BLaER1 (cell line): ENCODE measurements around the gene ULK4.

Experiments
- H3K27ac ChIP-seq: shearing (Covaris generic); formaldehyde crosslinking; 2 replicates; pipeline ENCODE4 v1.8.1; 2022
- H3K27me3 ChIP-seq: shearing (Covaris generic); formaldehyde crosslinking; 2 replicates; pipeline ENCODE4 v1.8.1; 2022
- H3K36me3 ChIP-seq: shearing (Covaris generic); formaldehyde crosslinking; 2 replicates; pipeline ENCODE4 v1.8.1; 2022
- H3K4me1 ChIP-seq: shearing (Covaris generic); formaldehyde crosslinking; 2 replicates; pipeline ENCODE4 v1.8.1; 2022
- H3K4me2 ChIP-seq: shearing (Covaris generic); formaldehyde crosslinking; 2 replicates; pipeline ENCODE4 v1.8.1; 2022
- H3K4me3 ChIP-seq: shearing (Covaris generic); formaldehyde crosslinking; 2 replicates; pipeline ENCODE4 v1.8.1; 2022
- H3K9ac ChIP-seq: shearing (Covaris generic); formaldehyde crosslinking; 2 replicates; pipeline ENCODE4 v1.8.1; 2022
- H3K9me3 ChIP-seq: shearing (Covaris generic); formaldehyde crosslinking; 2 replicates; pipeline ENCODE4 v1.8.1; 2022
- H4K20me1 ChIP-seq: shearing (Covaris generic); formaldehyde crosslinking; 2 replicates; pipeline ENCODE4 v1.8.1; 2022
- Cebpa-rat ChIP-seq: shearing (Covaris generic); IDR thresholded peaks from 2 replicates; pipeline ENCODE4 v1.8.1; 2022

ULK4 gene

DNA sequence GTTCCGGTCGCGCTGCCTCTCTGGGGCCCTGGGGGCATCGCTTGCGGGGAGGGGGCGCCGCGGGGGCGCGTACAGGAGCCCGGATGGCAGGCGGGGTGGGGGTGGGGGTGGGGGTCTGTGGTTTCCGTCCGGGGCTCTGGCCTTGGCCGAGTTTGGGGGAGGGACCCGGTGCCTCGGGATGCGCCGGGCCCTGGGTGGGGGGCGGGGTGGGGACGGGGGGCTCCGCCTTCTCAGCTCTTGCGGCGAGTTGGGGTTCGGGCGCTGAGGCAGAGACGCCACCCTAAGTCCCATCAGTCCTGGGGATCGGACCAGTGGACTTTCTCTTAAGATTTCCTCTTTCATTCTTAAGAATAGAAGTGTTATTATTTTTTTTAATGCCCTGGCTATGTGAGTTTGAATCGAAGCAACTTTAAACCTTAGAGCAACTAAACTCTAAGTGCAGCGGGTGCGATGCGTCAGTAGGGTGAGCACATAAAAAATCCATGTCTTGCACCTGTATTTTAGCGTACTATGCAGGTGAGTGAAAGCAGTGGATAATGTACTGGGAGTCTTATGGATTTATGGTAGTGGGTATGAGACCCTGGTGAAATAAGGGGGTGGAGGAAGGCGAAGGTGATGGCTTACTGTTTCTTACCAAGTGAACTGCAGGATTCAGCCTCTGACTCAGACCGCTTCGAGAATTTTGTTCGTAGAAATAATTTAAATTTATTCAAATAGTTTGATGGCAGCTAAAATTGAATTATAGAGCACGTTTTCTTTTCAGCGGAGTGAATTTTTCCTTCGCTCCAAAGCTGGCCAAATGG, 761.8 kb downstream of the ULK4 start:
- H3K36me3 ChIP-seq = peaks cover 4% of the 10 kb centered on the region; the same call in 1 of the 2 replicates
- peak overlapping the region; percentile 99 for H3K9ac ChIP-seq
- H3K27ac ChIP-seq = peak overlapping the region; percentile 99
- TF ChIP-seq Cebpa-rat = no peak
- H3K4me2 ChIP-seq = peak overlapping the region; percentile 85
- H4K20me1 ChIP-seq = peaks cover 51% of the 10 kb centered on the region
- no peaks in the 10 kb centered on the region for H3K27me3 ChIP-seq
- H3K9me3 ChIP-seq = no peaks in the 10 kb centered on the region
- peaks cover 43% of the 10 kb centered on the region for H3K4me1 ChIP-seq
- H3K4me3 ChIP-seq = peak overlapping the region; percentile 93

DNA sequence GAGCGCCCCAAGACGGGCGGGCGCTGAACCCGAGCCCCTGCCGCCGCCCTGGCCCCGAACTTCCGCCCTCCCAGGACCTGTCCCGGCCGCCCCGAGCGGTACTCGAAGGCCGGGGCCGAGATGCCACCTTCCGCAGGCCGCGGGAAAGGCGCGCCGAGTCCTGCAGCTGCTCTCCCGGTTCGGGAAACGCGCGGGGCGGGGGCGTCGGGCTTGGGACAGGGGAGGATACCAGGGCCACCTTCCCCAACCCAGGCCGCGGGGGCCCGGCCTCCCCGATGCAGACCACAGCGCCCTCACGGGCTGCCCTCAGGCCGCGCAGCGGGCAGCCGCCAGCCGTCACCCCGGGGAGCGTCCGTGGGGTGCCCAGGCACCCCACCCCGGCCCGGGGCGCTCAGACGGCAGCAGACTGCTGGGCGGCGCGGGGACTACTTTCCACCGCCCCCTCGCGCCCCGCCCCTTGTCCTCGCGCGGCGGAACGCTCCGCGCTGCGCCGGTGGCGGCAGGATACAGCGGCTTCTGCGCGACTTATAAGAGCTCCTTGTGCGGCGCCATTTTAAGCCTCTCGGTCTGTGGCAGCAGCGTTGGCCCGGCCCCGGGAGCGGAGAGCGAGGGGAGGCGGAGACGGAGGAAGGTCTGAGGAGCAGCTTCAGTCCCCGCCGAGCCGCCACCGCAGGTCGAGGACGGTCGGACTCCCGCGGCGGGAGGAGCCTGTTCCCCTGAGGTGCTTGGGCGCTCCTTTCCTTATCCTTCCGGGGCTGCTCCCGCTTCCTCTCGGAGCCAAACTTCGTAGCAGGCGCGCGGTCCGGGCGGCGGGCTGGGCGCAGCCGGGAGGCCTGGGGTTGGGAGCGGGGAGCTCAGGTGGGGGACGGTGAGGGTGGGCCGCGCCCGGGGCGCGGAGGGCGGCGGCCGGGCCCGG, 762.7 kb downstream of the ULK4 start, which contains the start of gene CTNNB1:
Gene CTNNB1 (plus strand): TSS at position 556 of the 916 bp plus-strand sequence. CDS start 24,564 bp downstream, outside the sequence.
- Histone ChIP-seq H3K4me2 (peak within 1 kb of the TSS; percentile 92), H3K27ac (peak within 1 kb of the TSS; percentile 99), H3K36me3 (peaks cover under 1% of the 10 kb centered on the region; the same call in 1 of the 2 replicates), H3K4me1 (peaks cover 41% of the 10 kb centered on the region), H3K9ac (peak within 1 kb of the TSS; percentile 99), H3K9me3 (no peaks in the 10 kb centered on the region), H3K4me3 (peak within 1 kb of the TSS; percentile 93), H3K27me3 (no peaks in the 10 kb centered on the region), H4K20me1 (peaks cover 43% of the 10 kb centered on the region)
- no peak for TF ChIP-seq Cebpa-rat

DNA sequence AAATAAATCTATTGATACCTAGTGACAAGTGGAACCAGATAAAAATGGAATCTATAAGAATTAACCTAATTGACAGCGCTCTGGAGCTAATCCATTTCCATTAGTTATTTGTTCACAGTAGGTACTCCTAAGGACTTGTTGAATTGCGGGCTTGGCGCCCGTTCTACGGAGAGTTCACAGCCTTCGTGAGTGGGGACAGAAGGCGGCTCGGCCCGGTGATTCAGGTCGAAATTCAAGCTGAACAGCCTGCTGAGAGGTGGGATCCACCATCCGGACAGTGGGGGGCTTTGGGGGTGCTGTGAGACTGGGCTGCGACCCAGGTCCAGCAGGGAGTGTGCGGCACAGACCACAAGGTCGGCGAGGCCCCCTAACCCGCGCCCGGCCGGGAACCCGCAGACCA, 763.4 kb downstream of the ULK4 start:
- TF ChIP-seq Cebpa-rat = no peak
- peaks cover 36% of the 10 kb centered on the region for H4K20me1 ChIP-seq
- no peaks in the 10 kb centered on the region for H3K27me3 ChIP-seq
- H3K4me3 ChIP-seq = peak overlapping the region; percentile 93
- peaks cover 34% of the 10 kb centered on the region for H3K4me1 ChIP-seq
- H3K9me3 ChIP-seq = no peaks in the 10 kb centered on the region
- peak overlapping the region; percentile 99 for H3K27ac ChIP-seq
- no peaks in the 10 kb centered on the region for H3K36me3 ChIP-seq
- peak overlapping the region; percentile 99 for H3K9ac ChIP-seq
- H3K4me2 ChIP-seq = peak overlapping the region; percentile 92

DNA sequence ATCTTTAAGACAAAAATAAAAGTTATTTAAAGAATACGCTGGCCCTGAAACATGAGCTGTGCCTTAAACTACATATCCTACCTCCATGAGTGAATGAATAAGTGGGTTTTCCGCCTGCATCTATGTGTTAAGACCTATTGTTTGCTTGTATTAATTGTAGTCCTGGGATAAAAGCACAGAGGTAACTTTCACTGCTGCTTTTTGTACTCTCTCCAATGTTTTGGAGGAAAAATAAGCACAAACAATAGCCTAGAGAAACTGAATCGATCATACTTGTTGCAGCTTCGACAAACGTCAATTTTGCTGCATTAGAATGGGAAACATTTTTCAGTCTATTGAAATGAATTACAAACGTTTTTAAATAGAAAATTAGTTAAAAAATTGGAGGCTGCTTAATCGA, 763.9 kb downstream of the ULK4 start:
- peak overlapping the region; percentile 93 for H3K4me3 ChIP-seq
- no peaks in the 10 kb centered on the region for H3K27me3 ChIP-seq
- H3K4me2 ChIP-seq = peak overlapping the region; percentile 92
- TF ChIP-seq Cebpa-rat = no peak
- peaks cover 29% of the 10 kb centered on the region for H3K4me1 ChIP-seq
- H3K9ac ChIP-seq = no peak overlapping the region
- H4K20me1 ChIP-seq = peaks cover 31% of the 10 kb centered on the region
- no peaks in the 10 kb centered on the region for H3K36me3 ChIP-seq
- H3K27ac ChIP-seq = no peak overlapping the region
- H3K9me3 ChIP-seq = no peaks in the 10 kb centered on the region
